OCI-LY7 (cell line): ENCODE measurements around the gene RASAL2.

Experiments used
- CTCF ChIP-seq: fragments of 200-600 bp; sonication (generic); conservative IDR thresholded peaks from 2 replicates; pipeline ENCODE4 v1.5.1; 2014; ENCODE audit warnings: mild to moderate bottlenecking, antibody characterized with exemption, low read length, moderate library complexity, mixed read lengths
- EZH2phosphoT487 ChIP-seq: fragments of 200-600 bp; sonication (generic); IDR thresholded peaks from 2 replicates; pipeline ENCODE4 v1.6.1; 2018; ENCODE audit warnings: low read depth, borderline replicate concordance, mild to moderate bottlenecking, mixed run types, antibody characterized with exemption, low read length, moderate library complexity, mixed read lengths

GRCh38 chr1:178345807-178346206, 251.9 kb downstream of the RASAL2 start:
- TF ChIP-seq CTCF (no peak), EZH2phosphoT487 (no peak)
